Subcutaneous adipose tissue (tissue), 4 donors: ENCODE data around the gene CEP95. TPM values are rescaled to one million over a fixed set of nuclear protein-coding genes. Genes with fewer than 3 reads are reported as not detected.

Experiments
- total RNA-seq, 4 donors: library from RNA; depleted of rRNA; stranded (reverse); fragments of >200 nt; gene quantifications; one replicate each; pipeline ENCODE4 v1.1.0, GENCODE V29; 2016
- TF ChIP-seq, protein P1 (sequence below): fragments of 450-650 bp; IDR thresholded peaks from one replicate; pipeline ENCODE4 v1.5.1; 2016; ENCODE audit warnings: low read depth, mild to moderate bottlenecking, control low read depth, antibody characterized with exemption, moderate library complexity

Gene CEP95
- total RNA-seq, 4 donors from 2014 or later = 41.6 to 71.4 (median 53.4) TPM

GRCh38 chr17:64507413-64507782, 621 bp downstream of the CEP95 start:
- TF ChIP-seq, protein P1, sequence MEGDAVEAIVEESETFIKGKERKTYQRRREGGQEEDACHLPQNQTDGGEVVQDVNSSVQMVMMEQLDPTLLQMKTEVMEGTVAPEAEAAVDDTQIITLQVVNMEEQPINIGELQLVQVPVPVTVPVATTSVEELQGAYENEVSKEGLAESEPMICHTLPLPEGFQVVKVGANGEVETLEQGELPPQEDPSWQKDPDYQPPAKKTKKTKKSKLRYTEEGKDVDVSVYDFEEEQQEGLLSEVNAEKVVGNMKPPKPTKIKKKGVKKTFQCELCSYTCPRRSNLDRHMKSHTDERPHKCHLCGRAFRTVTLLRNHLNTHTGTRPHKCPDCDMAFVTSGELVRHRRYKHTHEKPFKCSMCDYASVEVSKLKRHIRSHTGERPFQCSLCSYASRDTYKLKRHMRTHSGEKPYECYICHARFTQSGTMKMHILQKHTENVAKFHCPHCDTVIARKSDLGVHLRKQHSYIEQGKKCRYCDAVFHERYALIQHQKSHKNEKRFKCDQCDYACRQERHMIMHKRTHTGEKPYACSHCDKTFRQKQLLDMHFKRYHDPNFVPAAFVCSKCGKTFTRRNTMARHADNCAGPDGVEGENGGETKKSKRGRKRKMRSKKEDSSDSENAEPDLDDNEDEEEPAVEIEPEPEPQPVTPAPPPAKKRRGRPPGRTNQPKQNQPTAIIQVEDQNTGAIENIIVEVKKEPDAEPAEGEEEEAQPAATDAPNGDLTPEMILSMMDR = no peak

GRCh38 chr17:64508683-64509082, 1.9 kb downstream of the CEP95 start:
- TF ChIP-seq, protein P1 = no peak

GRCh38 chr17:64509179-64509578, 2.4 kb downstream of the CEP95 start:
- TF ChIP-seq, protein P1 = no peak

DNA sequence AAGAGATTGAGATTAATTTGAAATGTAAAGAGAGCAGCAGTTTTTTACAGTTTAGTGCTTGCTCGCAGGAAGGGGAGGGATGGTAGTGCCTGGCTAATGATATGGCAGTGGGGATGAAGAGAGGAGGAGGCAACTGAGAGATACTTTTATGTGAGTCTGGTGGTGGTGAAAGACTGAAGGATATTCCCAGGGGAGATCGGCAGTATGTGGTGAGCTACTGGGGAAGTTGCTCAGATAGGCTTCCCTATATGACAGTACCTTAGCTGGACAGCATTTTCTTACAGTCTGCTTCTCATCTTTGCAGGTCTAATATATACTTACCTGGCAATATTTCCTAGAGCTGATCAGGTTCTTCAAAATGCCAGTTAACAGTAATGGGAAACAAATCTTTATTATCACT, 8.6 kb downstream of the CEP95 start:
- TF ChIP-seq, protein P1 = no peak

DNA sequence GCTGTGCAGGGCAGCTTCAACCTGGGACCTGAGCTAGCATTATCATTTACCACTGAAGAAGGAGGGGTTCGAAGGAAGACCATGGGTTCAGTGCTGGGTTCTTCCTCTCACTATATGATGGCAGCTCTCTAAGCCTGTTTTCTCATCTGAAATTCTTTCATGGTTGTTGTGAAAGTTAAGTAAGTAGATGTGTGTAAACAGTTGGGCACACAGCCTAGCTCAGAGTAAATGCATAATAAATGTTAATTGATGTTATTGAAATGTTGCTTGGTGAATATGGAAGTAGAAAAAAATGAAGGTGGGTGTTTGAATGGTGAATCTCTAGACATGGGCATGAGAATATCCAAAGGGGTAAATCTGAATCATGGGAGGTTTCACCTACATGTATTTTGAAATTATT, 9.1 kb downstream of the CEP95 start:
- TF ChIP-seq, protein P1 = no peak

GRCh38 chr17:64519601-64520000, 12.8 kb downstream of the CEP95 start:
- TF ChIP-seq, protein P1 = no peak

DNA sequence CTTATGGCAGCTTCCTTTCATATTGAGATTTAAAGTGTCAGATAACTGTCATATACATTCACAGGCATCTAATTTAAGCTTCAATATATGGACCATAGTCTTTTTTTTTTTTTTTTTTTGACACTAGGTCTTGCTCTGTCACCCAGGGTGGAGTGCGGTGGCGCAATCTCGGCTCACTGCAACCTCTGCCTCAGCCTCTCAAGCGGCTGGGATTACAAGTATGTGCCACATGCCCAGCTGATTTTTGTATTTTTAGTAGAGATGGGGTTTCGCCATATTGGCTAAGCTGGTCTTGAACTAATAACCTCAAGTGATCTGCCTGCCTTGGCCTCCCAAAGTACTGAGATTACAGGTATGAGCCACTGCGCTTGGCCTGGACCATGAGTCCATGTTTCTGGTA, 13.6 kb downstream of the CEP95 start:
- TF ChIP-seq, protein P1 = no peak
